ENCODE data around the gene ZNF497. TPM values are rescaled to one million over a fixed set of nuclear protein-coding genes. Genes with fewer than 3 reads are reported as not detected.

The ZNF497 gene
- total and polyA plus RNA-seq, 9 of the 15 experiments (the other 6 are each of a cell fraction or from before 2014, with no cell fraction given), result 0.06 to 0.98 (median 0.44) TPM; not detected in 1

DNA sequence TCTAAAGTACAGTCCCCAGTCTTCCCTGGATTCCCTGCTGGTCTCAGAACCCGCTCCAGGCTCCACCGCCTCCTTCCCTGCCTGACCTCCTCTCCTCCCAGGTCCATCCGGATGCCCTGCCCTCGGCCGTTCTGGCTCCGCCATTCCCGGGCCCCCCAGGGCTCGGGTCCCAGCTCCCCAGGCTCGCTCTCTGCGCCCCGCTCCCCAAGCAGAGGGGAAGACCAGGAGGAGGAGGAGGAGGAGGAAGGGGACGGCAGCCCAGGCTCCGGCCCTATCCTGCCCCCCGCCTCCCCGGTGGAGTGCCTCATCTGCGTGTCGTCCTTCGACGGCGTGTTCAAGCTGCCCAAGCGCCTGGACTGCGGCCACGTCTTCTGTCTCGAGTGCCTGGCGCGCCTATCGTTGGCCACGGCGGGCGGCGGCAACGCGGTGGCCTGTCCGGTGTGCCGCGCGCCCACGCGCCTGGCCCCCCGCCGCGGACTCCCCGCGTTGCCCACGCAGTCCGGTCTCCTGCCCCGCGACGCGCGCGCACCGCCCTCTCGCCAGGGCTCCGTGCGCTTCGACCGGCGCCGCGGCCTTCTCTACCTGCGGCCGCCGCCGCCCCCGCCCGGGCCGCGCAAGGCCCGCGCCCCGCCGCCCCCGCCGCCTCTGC, 33.6 kb upstream of the ZNF497 start (continued):
- TF ChIP-seq CHD7 (IDR thresholded peaks at IDR 0.05; ENCODE audit: low read depth, low read length) (peak; percentile 22), RBM22 (IDR thresholded peaks at IDR 0.05; ENCODE audit: low read depth, low read length, poor library complexity, severe bottlenecking) (peak; percentile 67), HCFC1 (IDR thresholded peaks at IDR 0.05; ENCODE audit: low read depth, low read length) (no peak), MAFF (IDR thresholded peaks at IDR 0.05; ENCODE audit: low read length) (no peak), POLR2B (IDR thresholded peaks at IDR 0.05; ENCODE audit: low read depth, partially characterized antibody) (peak; percentile 2), POLR2G (IDR thresholded peaks at IDR 0.05; ENCODE audit: low read depth, low read length) (peak; percentile 71), ZNF165 (CRISPR knock-in tag; IDR thresholded peaks at IDR 0.05; ENCODE audit: borderline replicate concordance) (no peak), HNRNPL (IDR thresholded peaks at IDR 0.05; ENCODE audit: low read depth, low read length) (0 out of 2 replicates have a peak, but pooled peaks have one; percentile 10), ESRRA (IDR thresholded peaks at IDR 0.05; ENCODE audit: borderline replicate concordance, low read depth) (no peak), SUPT5H (IDR thresholded peaks at IDR 0.05) (peak; percentile 15; the same call in 1 of the 2 replicates), ZNF133 (CRISPR knock-in tag; IDR thresholded peaks at IDR 0.05) (no peak)
- TF ChIP-seq, protein P1, sequence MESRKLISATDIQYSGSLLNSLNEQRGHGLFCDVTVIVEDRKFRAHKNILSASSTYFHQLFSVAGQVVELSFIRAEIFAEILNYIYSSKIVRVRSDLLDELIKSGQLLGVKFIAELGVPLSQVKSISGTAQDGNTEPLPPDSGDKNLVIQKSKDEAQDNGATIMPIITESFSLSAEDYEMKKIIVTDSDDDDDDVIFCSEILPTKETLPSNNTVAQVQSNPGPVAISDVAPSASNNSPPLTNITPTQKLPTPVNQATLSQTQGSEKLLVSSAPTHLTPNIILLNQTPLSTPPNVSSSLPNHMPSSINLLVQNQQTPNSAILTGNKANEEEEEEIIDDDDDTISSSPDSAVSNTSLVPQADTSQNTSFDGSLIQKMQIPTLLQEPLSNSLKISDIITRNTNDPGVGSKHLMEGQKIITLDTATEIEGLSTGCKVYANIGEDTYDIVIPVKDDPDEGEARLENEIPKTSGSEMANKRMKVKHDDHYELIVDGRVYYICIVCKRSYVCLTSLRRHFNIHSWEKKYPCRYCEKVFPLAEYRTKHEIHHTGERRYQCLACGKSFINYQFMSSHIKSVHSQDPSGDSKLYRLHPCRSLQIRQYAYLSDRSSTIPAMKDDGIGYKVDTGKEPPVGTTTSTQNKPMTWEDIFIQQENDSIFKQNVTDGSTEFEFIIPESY (CRISPR knock-in tag; IDR thresholded peaks at IDR 0.05), result peak; percentile 93
- TF ChIP-seq, protein P2, sequence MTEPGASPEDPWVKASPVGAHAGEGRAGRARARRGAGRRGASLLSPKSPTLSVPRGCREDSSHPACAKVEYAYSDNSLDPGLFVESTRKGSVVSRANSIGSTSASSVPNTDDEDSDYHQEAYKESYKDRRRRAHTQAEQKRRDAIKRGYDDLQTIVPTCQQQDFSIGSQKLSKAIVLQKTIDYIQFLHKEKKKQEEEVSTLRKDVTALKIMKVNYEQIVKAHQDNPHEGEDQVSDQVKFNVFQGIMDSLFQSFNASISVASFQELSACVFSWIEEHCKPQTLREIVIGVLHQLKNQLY (CRISPR knock-in tag; conservative IDR thresholded peaks at IDR 0.05), result no peak

All from K562 (cell line).